HCT116 (cell line): ENCODE measurements around the gene CDH7. TPM values are rescaled to one million over a fixed set of nuclear protein-coding genes. Genes with fewer than 3 reads are reported as not detected.

Experiments
- ATAC-seq: fragments of 200-7000 bp; cut with Tn5 transposase; 2 replicates; pipeline ENCODE4 v1.9.1; 2020; ENCODE audit warnings: mild to moderate bottlenecking, moderate library complexity
- BruUV-seq: library from RNA; stranded (reverse); fragments of 400-500 nt; replicated peaks from 2 replicates; lab custom pipeline; 2021; lab: Mats Ljungman, UMichigan
- CTCF ChIA-PET: fragments of 300-600 bp; sonication (Branson Sonifier 250); formaldehyde crosslinking; loops from one replicate; lab custom pipeline; 2021; ENCODE audit warnings: antibody characterized with exemption; lab: Charles Lee
- POLR2A ChIA-PET: fragments of 300-600, 350-600 bp; sonication (Branson Sonifier 250); formaldehyde crosslinking; loops from one replicate; lab custom pipeline; 2021; ENCODE audit warnings: antibody characterized with exemption; lab: Charles Lee
- RAD21 ChIA-PET, 2 experiments: fragments of 300-600 bp; sonication (Branson Sonifier 250); formaldehyde crosslinking; loops; one replicate each; lab custom pipeline; 2023; ENCODE audit warnings: low total read pairs in 2 of 2; ENCODE audit not compliant: uncharacterized antibody in 2 of 2, unreplicated experiment in 2 of 2, low non-redundant PET in 1 of 2; lab: Charles Lee
- DNase-seq: peaks from one replicate; pipeline ENCODE4 v3.0.0-alpha.2; 2010; ENCODE audit warnings: low read depth, low spot score
- H2AFZ ChIP-seq: fragments of 200-600 bp; shearing (Covaris generic), sonication (generic); 2 replicates; pipeline ENCODE4 v1.6.1; 2017; ENCODE audit warnings: low read depth, mixed run types, mixed read lengths, antibody characterized with exemption, low read length; ENCODE audit not compliant: poor library complexity, severe bottlenecking
- H3K27ac ChIP-seq: 2 replicates; pipeline ENCODE4 v1.5.1; 2012; ENCODE audit warnings: low read depth, low read length
- H3K27me3 ChIP-seq: fragments of 200-600 bp; sonication (generic); 2 replicates; pipeline ENCODE4 v1.6.1; 2016; ENCODE audit warnings: mixed run types, low read length, mixed read lengths; ENCODE audit not compliant: insufficient read depth
- H3K36me3 ChIP-seq, 2 experiments: fragments of 200-500 bp in 1 of 2; fragments of 200-600 bp in 1 of 2; sonication (Bioruptor generic) in 1 of 2; sonication (generic) in 1 of 2; 2 replicates each; pipeline versions ENCODE4 v1.5.1 to v1.6.1; 2014 to 2016; ENCODE audit warnings: low read length in 2 of 2, inconsistent platforms in 1 of 2, mixed read lengths in 1 of 2, mixed run types in 1 of 2; ENCODE audit not compliant: insufficient read depth in 2 of 2, control insufficient read depth in 1 of 2
- H3K4me1 ChIP-seq, 2 experiments: fragments of 200-600 bp in 1 of 2; sonication (generic) in 1 of 2; 2 replicates each; pipeline versions ENCODE4 v1.5.1 to v1.6.1; 2012 to 2017; ENCODE audit warnings: low read length in 2 of 2, inconsistent platforms in 1 of 2, mild to moderate bottlenecking in 1 of 2, mixed read lengths in 1 of 2, mixed run types in 1 of 2, moderate library complexity in 1 of 2; ENCODE audit not compliant: insufficient read depth in 2 of 2, control insufficient read depth in 1 of 2
- H3K4me2 ChIP-seq: fragments of 200-600 bp; sonication (generic); 2 replicates; pipeline ENCODE4 v1.6.1; 2017; ENCODE audit warnings: mixed run types, low read length, mixed read lengths
- H3K4me3 ChIP-seq, 2 experiments: fragments of 200-600 bp in 1 of 2; sonication (generic) in 1 of 2; replicated peaks in 1 of 2; 2 replicates each; pipeline ENCODE4 v1.5.1; 2011 to 2016; ENCODE audit warnings: low read length in 2 of 2, control low read depth in 1 of 2, low read depth in 1 of 2, mild to moderate bottlenecking in 1 of 2, mixed read lengths in 1 of 2, mixed run types in 1 of 2
- H3K79me2 ChIP-seq: fragments of 200-600 bp; sonication (generic); 2 replicates; pipeline ENCODE4 v1.6.1; 2017; ENCODE audit warnings: mild to moderate bottlenecking, mixed run types, low read length, moderate library complexity, mixed read lengths; ENCODE audit not compliant: insufficient read depth
- H3K9ac ChIP-seq: fragments of 200-600 bp; sonication (generic); 2 replicates; pipeline ENCODE4 v1.6.1; 2016; ENCODE audit warnings: low read length, mixed read lengths
- H3K9me2 ChIP-seq: fragments of 200-600 bp; sonication (generic), shearing (Covaris generic); 2 replicates; pipeline ENCODE4 v1.6.1; 2017; ENCODE audit warnings: mixed run types, mild to moderate bottlenecking, moderate library complexity; ENCODE audit not compliant: insufficient read depth
- H3K9me3 ChIP-seq, 2 experiments: fragments of 200-500 bp in 1 of 2; fragments of 200-600 bp in 1 of 2; sonication (Bioruptor generic) in 1 of 2; sonication (generic) in 1 of 2; 2 replicates each; pipeline ENCODE4 v1.6.1; 2014 to 2017; ENCODE audit warnings: low read length in 2 of 2, mixed read lengths in 2 of 2, inconsistent platforms in 1 of 2, low read depth in 1 of 2, mild to moderate bottlenecking in 1 of 2, mixed run types in 1 of 2, moderate library complexity in 1 of 2; ENCODE audit not compliant: control insufficient read depth in 1 of 2, insufficient read depth in 1 of 2
- H4K20me1 ChIP-seq: fragments of 200-600 bp; sonication (generic), shearing (Covaris generic); 2 replicates; pipeline ENCODE4 v1.6.1; 2017; ENCODE audit warnings: mixed run types, mild to moderate bottlenecking, moderate library complexity; ENCODE audit not compliant: insufficient read depth
- EZH2phosphoT487 ChIP-seq: fragments of 200-600 bp; IDR thresholded peaks from 2 replicates; pipeline ENCODE4 v1.6.1; 2018; ENCODE audit warnings: antibody characterized with exemption, borderline replicate concordance
- POLR2AphosphoS5 ChIP-seq: IDR thresholded peaks from 2 replicates; pipeline ENCODE4 v1.6.1; 2011; ENCODE audit warnings: mild to moderate bottlenecking, low read depth, low read length, moderate library complexity
- ZNF274 ChIP-seq: fragments of 200-500 bp; sonication (Bioruptor generic); IDR thresholded peaks from 2 replicates; pipeline ENCODE4 v1.6.1; 2014; ENCODE audit warnings: mild to moderate bottlenecking, low read depth, low read length, inconsistent platforms
- intact Hi-C: fragments of 100-400 bp; cut with micrococcal nuclease; formaldehyde crosslinking; loops from 2 replicates; pipeline ENCODE4 v1.10.0; 2022
- total RNA-seq: library from RNA; stranded (reverse); gene quantifications from one replicate; pipeline ENCODE4 v1.2.1, GENCODE V29; 2021; ENCODE audit not compliant: unreplicated experiment

Gene CDH7
- total RNA-seq, 1 experiment from 2014 or later: not detected

- TF ChIP-seq ZNF274: no peak
- Histone ChIP-seq H3K36me3 (no peaks in the 10 kb centered on the region), H3K9me3 (peaks cover 14 to 22% of the 10 kb centered on the region in 2 experiments; a peak in 2 of 4 replicates), H3K4me1 (no peaks in the 10 kb centered on the region), H2AFZ (no peak overlapping the region), H3K79me2 (no peaks in the 10 kb centered on the region), H3K4me2 (no peak overlapping the region), H3K4me3 (no peak overlapping the region), H3K27ac (no peak overlapping the region), H4K20me1 (no peaks in the 10 kb centered on the region), H3K9ac (no peak overlapping the region), H3K27me3 (no peaks in the 10 kb centered on the region), H3K9me2 (no peaks in the 10 kb centered on the region)
- DNase-seq (no peak), ATAC-seq (no peak)
- ChIA-PET CTCF (no interaction called here), RAD21 (no interaction called here), POLR2A (no interaction called here)
- no TSS peak for BruUV-seq
- intact Hi-C loops: no loop called here
These were observed 66.4 kb downstream of the CDH7 start for GRCh38 chr18:65817178-65817577.

GRCh38 chr18:65821911-65822310 lies 71.1 kb downstream of the CDH7 start:
- no peaks in the 10 kb centered on the region for H4K20me1 ChIP-seq
- CTCF ChIA-PET: no interaction called here
- no peak for TF ChIP-seq EZH2phosphoT487
- TF ChIP-seq POLR2AphosphoS5: no peak
- TF ChIP-seq, all 23 proteins: peak for 0
- H2AFZ ChIP-seq: no peak overlapping the region
- H3K79me2 ChIP-seq: no peaks in the 10 kb centered on the region
- POLR2A ChIA-PET: no interaction called here
- intact Hi-C loops: no loop called here
- no peak overlapping the region for H3K9ac ChIP-seq
- H3K4me2 ChIP-seq: no peak overlapping the region
- RAD21 ChIA-PET: no interaction called here
- no peak overlapping the region for H3K27ac ChIP-seq
- no peaks in the 10 kb centered on the region for H3K36me3 ChIP-seq
- no peaks in the 10 kb centered on the region for H3K4me1 ChIP-seq
- H3K4me3 ChIP-seq: no peak overlapping the region
- no peak for DNase-seq
- H3K27me3 ChIP-seq: no peaks in the 10 kb centered on the region
- no peaks in the 10 kb centered on the region for H3K9me2 ChIP-seq
- H3K9me3 ChIP-seq: peaks cover 3 to 31% of the 10 kb centered on the region in 2 experiments; a peak in 2 of 4 replicates
- no TSS peak for BruUV-seq
- no peak for ATAC-seq
